Vagina (tissue), 2 donors: ENCODE results near the gene TADA2A.

Source experiments
- CTCF ChIP-seq, 3 experiments: fragments of 450-650 bp in 2 of 3; fragments of 200-600 bp in 1 of 3; sonication (generic) in 1 of 3; IDR thresholded peaks; one replicate each; pipeline ENCODE4 v1.5.1; 2017 to 2019; ENCODE audit warnings: antibody characterized with exemption in 3 of 3, mild to moderate bottlenecking in 2 of 3, moderate library complexity in 2 of 3
- POLR2AphosphoS5 ChIP-seq, 2 donors: sonication (generic); formaldehyde crosslinking; IDR thresholded peaks; one replicate each; pipeline ENCODE4 v1.9.0; 2017; ENCODE audit warnings: antibody characterized with exemption in 2 of 2, mild to moderate bottlenecking in 2 of 2, low read depth in 1 of 2; ENCODE audit not compliant: insufficient read depth in 1 of 2

DNA sequence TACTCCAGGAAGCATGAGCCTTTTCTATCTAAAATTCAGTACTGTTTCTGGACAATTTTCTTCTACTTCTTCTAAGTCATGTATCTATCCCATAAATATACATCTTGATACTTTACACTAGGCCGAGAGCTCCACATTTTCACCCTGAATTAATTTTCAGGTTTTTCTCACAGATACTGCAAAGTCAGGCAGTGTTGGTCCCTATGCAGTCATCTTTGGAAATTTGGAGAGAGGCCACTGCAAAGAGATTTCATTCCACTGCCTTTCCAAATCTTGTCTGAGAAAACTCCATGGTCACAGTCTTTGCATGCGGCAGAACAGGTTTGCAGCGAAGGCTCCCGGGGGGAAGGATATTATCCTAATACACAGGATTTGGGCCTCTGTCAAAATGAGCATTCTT, 111.2 kb downstream of the TADA2A start:
- no peak for TF ChIP-seq CTCF (IDR thresholded peaks at IDR 0.05)
- no peak for TF ChIP-seq POLR2AphosphoS5 (IDR thresholded peaks at IDR 0.05; ENCODE audit: insufficient read depth in 1 of 2, low read depth in 1 of 2)
